ENCODE results near the gene HNMT. TPM values are rescaled to one million over a fixed set of nuclear protein-coding genes. Genes with fewer than 3 reads are reported as not detected.

Gene HNMT
- total RNA-seq, 2 donors from 2014 or later, result not detected

- ATAC-seq, result no peak
Observed at GRCh38 chr2:138013639-138014038, 49.4 kb downstream of the HNMT start.

GRCh38 chr2:138015494-138015893 is 51.2 kb downstream of the HNMT start:
- ATAC-seq (no peak), DNase-seq (ENCODE audit: low spot score in 2 of 2) (no peak)
- Mint-ChIP-seq H3K36me3 (no peaks in the 10 kb centered on the region), H3K27ac (no peak overlapping the region), H3K9me3 (no peaks in the 10 kb centered on the region)

More at GRCh38 chr2:138013639-138014038, 49.4 kb downstream of the HNMT start:
- H3K9me3 Mint-ChIP-seq, result no peaks in the 10 kb centered on the region
- H3K36me3 Mint-ChIP-seq, result no peaks in the 10 kb centered on the region
- no peak overlapping the region for H3K27ac Mint-ChIP-seq
- DNase-seq (ENCODE audit: low spot score in 2 of 2), result no peak

- Mint-ChIP-seq H3K27ac (no peak overlapping the region), H3K36me3 (no peaks in the 10 kb centered on the region), H3K9me3 (no peaks in the 10 kb centered on the region)
- ATAC-seq (no peak), DNase-seq (ENCODE audit: low spot score in 2 of 2) (no peak)
Observed at GRCh38 chr2:138016351-138017087, 52.2 kb downstream of the HNMT start.

DNA sequence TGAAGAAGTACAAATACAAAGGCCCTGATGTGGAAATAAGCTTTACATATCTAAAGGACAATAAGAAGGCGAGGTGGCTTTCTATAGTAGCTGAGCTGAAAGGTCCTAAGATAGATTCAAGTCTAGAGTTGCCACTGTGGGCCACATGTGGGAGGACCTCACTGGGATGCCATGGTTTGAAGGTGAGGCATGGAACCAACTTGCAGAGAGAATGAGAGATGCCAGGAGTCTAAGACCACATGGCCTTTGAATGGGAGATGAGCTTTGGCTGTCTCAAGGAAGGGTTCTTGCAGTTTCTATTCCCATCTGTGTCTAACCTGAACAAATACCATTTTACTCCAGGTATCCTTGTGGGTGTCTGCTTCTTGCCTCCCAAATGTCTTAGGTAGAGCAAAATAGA is 53.6 kb downstream of the HNMT start:
- no peak for ATAC-seq
- Mint-ChIP-seq H3K36me3 (no peaks in the 10 kb centered on the region), H3K27ac (no peak overlapping the region), H3K9me3 (no peaks in the 10 kb centered on the region)
- DNase-seq (ENCODE audit: low spot score in 2 of 2), result no peak

DNA sequence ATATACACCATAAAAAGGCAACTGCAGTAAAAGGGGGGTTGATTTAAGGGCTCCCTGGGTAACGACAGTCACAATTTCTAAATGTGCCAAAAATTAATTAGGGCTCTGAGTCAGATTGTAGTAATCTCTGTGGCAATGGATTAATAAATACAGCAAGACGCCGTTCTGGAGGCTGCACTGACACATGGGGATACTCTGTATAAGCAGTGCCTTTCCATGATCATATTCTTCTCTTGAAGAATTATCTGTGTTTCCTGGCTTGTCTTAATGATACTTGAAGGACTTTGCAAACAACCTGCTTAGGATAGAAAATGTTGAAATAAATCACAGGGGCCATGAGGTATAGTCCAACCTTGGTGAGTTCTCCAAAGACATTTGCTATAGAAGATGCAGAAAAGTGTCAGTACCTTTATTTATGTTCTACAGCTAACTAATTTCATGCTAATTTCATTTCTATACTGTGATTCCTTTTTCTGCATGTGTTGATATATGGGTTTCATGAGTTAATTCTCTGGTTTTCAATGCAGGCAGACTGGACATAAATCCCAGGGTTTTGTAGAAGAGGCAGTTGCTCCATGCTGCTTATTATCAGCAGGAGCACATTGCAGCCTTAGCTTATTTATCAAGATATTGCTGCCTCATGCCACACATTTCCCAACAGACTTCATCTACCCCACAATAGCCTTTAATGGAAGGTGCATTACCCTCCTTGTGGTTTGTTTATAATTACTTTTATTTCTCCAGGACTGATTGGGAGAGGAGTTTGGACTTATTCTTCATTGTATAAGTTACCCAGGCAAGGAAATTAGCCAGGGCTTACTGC is 54.8 kb downstream of the HNMT start:
- H3K9me3 Mint-ChIP-seq, result no peaks in the 10 kb centered on the region
- no peaks in the 10 kb centered on the region for H3K36me3 Mint-ChIP-seq
- H3K27ac Mint-ChIP-seq, result no peak overlapping the region
- DNase-seq (ENCODE audit: low spot score in 2 of 2), result no peak
- no peak for ATAC-seq

DNA sequence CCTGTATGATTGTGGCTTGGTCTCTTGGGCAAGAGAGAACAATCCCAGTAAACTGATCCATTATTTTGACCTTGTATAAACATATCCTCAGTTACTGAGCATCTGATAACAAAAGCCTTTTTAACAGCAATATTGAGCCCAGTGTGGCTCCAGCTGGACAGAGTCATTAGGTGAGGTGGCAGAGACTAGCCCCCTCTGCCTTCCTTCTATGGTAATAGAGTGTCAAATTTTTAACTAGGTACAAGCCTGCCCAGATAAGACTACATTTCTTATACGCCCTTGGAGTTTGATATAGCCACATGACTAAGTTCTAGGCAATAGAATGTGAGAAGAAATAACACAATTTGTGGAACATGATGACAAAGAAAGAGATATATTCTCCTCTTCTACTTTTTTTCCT is 56.2 kb downstream of the HNMT start:
- no peaks in the 10 kb centered on the region for H3K9me3 Mint-ChIP-seq
- no peak overlapping the region for H3K27ac Mint-ChIP-seq
- no peak for DNase-seq (ENCODE audit: low spot score in 2 of 2)
- H3K36me3 Mint-ChIP-seq, result no peaks in the 10 kb centered on the region
- no peak for ATAC-seq

DNA sequence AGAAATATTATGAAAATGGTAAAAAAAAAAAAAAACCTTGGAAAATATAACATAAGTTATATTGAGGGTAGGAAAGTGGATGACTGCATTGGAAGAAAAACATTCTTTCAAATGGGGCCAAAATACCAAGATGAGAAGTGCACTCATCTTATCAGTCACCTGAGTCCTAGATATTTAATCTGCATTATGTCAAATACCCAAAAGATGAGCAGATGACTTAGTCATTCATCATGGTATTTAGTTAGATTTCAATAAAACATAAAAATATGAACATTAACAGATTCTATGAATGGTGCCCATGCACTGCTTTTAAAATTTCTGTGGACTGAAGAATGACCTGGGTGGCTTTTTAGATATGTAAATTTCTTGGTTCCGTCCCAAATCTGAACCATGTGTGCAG is 56.9 kb downstream of the HNMT start:
- Mint-ChIP-seq H3K9me3 (no peaks in the 10 kb centered on the region), H3K36me3 (no peaks in the 10 kb centered on the region), H3K27ac (no peak overlapping the region)
- ATAC-seq, result no peak
- no peak for DNase-seq (ENCODE audit: low spot score in 2 of 2)

DNA sequence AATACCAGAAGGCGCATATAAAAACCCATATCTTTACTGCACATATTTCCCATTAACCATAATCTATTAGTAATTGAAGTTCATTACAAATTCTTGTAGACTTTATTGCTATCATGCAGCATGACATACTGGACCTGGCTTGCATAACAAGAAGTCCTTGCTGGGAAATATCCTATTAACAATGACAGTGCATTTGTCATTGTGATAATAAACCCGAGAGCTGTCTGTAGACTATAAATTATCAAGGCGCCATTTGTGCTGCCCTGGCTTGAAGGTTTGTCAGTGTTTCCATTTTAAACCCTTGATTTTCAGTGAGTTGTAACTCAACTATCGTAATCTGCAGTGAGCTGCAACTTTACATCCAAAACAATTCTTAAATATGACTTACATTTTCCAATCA is 59.0 kb downstream of the HNMT start:
- DNase-seq (ENCODE audit: low spot score in 2 of 2) (no peak), ATAC-seq (no peak)
- no peaks in the 10 kb centered on the region for H3K36me3 Mint-ChIP-seq
- no peaks in the 10 kb centered on the region for H3K9me3 Mint-ChIP-seq
- no peak overlapping the region for H3K27ac Mint-ChIP-seq

GRCh38 chr2:138023976-138024375 is 59.7 kb downstream of the HNMT start:
- H3K27ac Mint-ChIP-seq, result no peak overlapping the region
- no peaks in the 10 kb centered on the region for H3K36me3 Mint-ChIP-seq
- DNase-seq (ENCODE audit: low spot score in 2 of 2), result no peak
- ATAC-seq, result no peak
- H3K9me3 Mint-ChIP-seq, result no peaks in the 10 kb centered on the region

GRCh38 chr2:138026111-138027020 is 62.1 kb downstream of the HNMT start:
- ATAC-seq (no peak), DNase-seq (ENCODE audit: low spot score in 2 of 2) (no peak)
- no peaks in the 10 kb centered on the region for H3K9me3 Mint-ChIP-seq
- no peak overlapping the region for H3K27ac Mint-ChIP-seq
- no peaks in the 10 kb centered on the region for H3K36me3 Mint-ChIP-seq

DNA sequence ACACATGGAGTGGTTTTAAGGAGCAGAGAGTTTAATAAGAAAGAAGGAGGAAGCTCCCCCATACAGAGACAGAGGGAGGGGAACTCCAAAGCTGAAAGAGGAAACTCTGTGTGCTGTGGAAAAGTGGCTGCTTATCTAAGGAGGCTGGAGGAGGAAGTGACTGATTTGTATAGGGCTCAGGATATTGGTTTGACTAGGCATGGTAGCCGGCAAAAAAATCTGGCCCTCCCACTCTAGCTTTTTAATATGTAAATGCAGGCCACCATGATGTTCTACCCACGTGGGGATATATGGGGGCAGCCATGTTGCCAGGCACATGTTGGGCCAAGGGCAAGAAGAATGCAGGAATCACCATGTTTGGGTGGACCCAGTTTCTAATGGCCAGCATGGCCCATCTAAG is 64.3 kb downstream of the HNMT start:
- H3K27ac Mint-ChIP-seq, result no peak overlapping the region
- ATAC-seq (peak in 1 of 2 donors; percentile 22), DNase-seq (ENCODE audit: low spot score in 2 of 2) (no peak)
- no peaks in the 10 kb centered on the region for H3K36me3 Mint-ChIP-seq
- H3K9me3 Mint-ChIP-seq, result no peaks in the 10 kb centered on the region

GRCh38 chr2:138029276-138029675 is 65.0 kb downstream of the HNMT start:
- ATAC-seq (no peak), DNase-seq (ENCODE audit: low spot score in 2 of 2) (no peak)
- Mint-ChIP-seq H3K9me3 (no peaks in the 10 kb centered on the region), H3K27ac (no peak overlapping the region), H3K36me3 (no peaks in the 10 kb centered on the region)

GRCh38 chr2:138030459-138030858 is 66.2 kb downstream of the HNMT start:
- H3K9me3 Mint-ChIP-seq, result no peaks in the 10 kb centered on the region
- ATAC-seq (peak in 1 of 2 donors; percentile 72), DNase-seq (ENCODE audit: low spot score in 2 of 2) (no peak)
- no peaks in the 10 kb centered on the region for H3K36me3 Mint-ChIP-seq
- H3K27ac Mint-ChIP-seq, result no peak overlapping the region

- Mint-ChIP-seq H3K36me3 (no peaks in the 10 kb centered on the region), H3K27ac (no peak overlapping the region), H3K9me3 (no peaks in the 10 kb centered on the region)
- DNase-seq (ENCODE audit: low spot score in 2 of 2) (no peak), ATAC-seq (no peak)
Observed at GRCh38 chr2:138032334-138032733, 68.1 kb downstream of the HNMT start.

- Mint-ChIP-seq H3K36me3 (no peaks in the 10 kb centered on the region), H3K9me3 (no peaks in the 10 kb centered on the region), H3K27ac (no peak overlapping the region)
- DNase-seq (ENCODE audit: low spot score in 2 of 2) (no peak), ATAC-seq (no peak)
Observed at GRCh38 chr2:138034536-138034935, 70.3 kb downstream of the HNMT start.

DNA sequence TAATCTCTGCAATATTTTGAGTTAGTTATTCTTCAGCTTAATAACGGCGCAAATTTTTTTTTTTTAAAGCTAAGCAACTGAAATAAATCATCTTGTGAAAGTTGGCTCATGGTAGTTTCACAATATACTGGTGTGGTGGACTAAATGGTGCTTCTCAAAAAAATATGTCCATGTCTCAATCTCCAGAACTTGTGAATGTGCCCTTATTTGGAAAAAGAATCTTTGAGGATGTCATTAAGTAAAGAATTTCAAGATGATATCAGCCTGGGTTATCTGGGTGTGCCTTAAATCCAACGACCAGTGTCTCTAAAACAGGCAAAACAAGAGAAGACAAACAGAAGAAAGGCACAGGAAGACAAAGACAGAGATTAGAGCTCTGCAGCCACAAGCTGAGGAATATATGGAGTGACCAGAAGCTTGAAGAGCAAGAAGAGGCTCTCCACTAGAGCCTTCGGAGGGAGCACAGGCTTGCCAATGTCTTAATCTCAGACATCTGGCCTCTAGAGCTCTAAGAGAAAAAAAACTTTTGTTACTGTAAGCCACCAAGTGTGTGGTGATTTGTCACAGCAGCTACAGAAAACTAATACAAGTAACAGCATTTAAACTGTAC is 71.4 kb downstream of the HNMT start:
- no peak for DNase-seq (ENCODE audit: low spot score in 2 of 2)
- H3K36me3 Mint-ChIP-seq, result no peaks in the 10 kb centered on the region
- no peaks in the 10 kb centered on the region for H3K9me3 Mint-ChIP-seq
- ATAC-seq, result no peak
- no peak overlapping the region for H3K27ac Mint-ChIP-seq

- H3K27ac Mint-ChIP-seq, result no peak overlapping the region
- H3K9me3 Mint-ChIP-seq, result no peaks in the 10 kb centered on the region
- ATAC-seq, result no peak
- DNase-seq (ENCODE audit: low spot score in 2 of 2), result no peak
- H3K36me3 Mint-ChIP-seq, result no peaks in the 10 kb centered on the region
Observed at GRCh38 chr2:138036522-138036921, 72.2 kb downstream of the HNMT start.
